ENCODE measurements around the gene WBP1.

The WBP1 gene

DNA sequence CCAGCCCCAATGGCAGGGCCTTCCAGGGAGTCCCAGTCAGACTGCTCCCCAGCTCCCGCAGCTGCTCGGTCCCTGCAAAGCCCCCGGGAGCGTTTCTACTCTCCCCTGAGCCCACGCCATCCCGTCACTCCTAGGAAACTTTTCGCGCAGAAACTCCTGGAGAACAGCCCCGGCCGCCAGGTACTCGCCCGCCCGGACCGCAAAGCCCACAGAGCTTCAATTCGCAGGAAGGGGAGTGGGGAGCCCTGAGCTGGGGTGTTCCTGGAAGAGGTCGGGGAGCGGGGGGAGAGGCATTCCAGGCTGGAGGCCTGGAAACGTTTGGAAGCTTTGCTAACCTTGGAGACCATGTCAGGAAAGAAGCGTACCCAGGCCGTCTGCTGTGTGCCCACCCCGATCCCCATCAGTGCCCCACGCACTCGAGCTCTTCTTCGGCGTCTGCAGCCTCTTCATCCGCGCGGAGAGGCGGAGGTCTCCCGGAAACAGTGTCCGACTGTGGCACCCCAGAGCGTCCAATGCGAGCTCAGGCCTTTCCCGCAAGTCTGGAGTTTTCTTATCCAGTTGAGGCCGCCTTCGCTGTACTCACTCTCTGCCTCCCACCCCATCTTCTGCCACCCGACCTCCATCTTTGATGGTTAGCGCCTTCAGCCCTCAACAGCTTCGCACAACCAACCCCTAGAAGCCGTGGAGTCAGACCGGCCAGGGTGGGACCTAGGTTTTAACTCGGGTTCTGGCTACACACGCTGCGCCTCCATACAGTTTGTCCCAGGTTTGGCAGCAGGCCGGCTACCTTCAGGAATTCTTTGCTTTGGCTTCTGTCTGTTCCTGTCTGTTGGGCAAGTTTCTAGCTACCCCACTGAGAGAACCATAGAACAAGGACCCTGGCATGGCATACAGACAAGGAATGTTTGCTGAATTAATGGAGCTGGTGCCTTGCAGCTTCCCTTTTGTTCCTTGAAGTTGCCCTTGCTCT is 45.6 kb downstream of the WBP1 start:
- no peak for DNase-seq

DNA sequence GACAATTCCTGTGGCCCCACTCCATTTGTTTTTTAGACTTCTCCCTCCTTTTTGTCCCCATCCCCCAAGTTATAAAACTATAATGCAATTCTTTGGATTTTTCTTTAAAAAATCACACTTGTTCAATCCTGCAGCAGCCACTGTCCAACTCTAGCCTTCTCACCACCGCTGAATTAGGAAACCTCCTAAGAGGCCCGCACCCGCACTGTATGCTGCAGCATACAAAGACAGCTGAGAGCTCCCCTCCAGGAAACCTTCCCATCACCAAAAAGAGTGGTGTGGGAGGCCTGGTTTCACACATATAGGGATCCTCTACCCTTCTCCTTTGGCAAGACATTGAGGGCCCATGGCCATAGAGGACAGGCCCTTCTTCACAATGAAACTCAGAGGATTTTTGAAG is 46.4 kb downstream of the WBP1 start:
- DNase-seq: no peak

DNA sequence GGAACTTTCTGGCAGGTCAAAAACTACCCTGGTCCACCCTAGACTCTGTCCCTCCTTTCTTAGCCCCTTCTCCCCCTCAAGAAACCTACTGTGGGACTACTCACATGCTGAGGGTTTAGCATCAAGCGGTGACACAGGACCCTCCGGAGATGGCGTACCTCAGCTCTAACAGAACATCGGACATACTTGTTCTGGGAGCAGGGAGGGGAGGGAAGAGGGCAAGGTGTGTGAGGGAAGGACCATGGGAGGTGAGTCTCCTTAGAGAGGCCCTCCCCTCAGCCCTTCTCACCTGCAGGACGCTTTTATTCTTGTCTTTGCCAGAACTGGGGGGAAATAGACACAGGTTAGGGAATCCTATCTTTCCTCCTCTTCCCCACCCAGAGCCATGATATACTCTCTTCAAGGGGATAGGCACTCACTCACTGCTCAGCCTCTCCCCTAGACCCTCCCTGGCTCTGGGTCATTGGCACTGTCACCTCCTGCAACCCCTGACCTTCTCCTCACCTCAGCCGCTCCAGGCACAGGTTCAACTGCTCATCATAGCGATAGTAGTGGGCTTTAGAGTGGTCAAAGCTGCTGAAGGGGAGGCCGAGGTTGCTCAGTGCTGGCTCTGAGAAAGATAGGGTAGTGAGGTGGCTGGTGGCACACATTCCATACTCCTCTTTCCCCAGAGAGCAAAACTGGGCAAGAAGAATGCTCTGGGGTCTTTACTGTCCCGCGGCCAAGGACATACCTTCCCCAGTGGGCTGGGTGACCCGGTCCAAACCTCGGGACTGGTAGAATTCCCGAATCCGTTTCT is 47.4 kb downstream of the WBP1 start:
- no peak for DNase-seq

DNA sequence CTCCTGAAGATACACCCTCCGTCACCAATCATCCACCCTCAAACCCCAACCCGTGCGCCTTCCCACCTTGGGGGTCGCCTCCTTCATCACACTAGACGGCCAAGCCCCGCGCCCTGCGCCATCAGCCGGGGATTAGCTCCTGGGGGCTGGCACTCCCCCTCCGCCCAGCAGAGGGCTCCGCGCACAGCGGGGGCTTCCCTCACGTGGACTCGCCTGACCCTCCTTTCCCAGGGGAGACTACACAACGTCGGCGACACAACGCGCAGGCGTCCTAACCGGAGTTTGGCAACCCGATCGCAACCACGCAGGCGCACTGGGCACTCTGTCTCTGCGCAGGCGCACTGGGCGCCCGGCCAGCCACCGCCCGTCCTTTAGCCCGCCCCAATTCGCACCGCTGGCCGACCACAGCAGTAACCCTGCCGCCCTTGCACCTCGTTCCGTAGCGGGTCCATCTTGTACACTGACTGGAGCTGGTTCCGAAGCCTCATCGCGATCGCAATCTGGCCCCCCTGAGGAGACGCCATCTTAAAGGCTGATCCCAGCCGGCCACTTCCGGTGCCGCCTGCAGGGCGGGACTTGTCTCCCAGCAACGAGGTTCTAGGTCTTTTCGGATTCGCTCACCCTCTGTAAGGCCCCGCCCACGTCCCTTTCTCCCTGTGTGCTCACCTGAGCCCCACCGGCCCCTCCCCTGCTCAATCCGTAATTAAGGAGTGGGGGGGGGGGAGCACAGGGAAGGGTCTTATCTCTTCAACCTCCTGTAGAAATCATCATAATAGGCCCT is 49.1 kb downstream of the WBP1 start, which contains the start of gene PCGF1:
TSS of gene PCGF1 (minus strand) at position 551 of the 781 bp plus-strand sequence. CDS start at position 524, 27 bp downstream.
- DNase-seq: peak; percentile 99

DNA sequence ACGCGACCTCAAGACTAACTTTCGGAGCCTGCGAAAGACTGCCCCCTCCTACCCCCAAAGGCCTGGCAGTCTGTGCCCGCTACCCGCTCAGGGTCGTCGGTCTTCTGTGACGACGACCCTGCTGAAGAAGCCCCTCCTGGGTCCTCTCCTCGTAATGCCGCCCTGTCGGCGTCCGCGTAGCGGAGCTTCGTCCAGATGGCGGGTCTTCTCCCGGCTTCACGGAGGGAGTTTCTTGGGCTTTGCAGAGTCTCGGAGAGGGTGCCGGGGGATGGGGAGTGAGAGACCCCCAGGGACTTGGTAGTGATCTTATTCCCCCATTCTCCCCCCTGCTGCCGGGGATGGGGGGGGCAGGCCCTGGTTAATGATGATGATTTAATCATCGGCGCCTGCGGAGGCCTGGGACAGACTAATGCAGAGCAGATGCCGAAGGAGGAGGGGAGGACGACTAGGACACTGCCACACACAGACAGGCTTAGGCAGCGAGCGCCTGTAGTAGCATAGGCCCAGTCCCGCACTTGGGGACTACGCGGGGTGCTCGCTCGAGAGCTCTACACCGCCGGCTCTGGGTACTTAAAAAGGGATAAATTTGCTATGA is 49.8 kb downstream of the WBP1 start:
- peak; percentile 33 for DNase-seq

DNA sequence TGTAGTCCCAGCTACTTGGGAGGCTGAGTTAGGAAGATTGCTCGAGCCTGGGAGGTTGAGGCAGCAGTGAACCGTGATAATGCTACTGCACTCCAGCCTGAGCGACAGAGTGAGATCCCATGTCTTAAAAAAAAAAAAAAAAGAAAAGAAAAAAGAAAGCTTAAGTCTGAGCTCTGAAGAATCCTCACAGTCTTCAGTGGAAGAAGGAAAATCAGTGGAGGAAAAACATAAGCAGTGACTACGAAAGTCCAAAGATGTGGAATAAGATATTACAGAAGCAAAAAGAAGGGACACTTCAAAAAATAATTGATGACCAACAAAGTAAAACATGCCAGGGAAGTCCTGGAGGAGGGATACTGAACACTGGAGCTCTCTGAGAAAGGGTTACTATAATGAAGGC is 52.0 kb downstream of the WBP1 start:
- DNase-seq: no peak
